Measurements from ENCODE around the gene KCNN3. TPM values are rescaled to one million over a fixed set of nuclear protein-coding genes. Genes with fewer than 3 reads are reported as not detected.
A peak's percentile ranks its signal among the peaks of the same experiment; 100 is the strongest.

The KCNN3 gene
- total RNA-seq, 4 donors from 2014 or later = 5.0 to 30.0 (median 20.8) TPM

DNA sequence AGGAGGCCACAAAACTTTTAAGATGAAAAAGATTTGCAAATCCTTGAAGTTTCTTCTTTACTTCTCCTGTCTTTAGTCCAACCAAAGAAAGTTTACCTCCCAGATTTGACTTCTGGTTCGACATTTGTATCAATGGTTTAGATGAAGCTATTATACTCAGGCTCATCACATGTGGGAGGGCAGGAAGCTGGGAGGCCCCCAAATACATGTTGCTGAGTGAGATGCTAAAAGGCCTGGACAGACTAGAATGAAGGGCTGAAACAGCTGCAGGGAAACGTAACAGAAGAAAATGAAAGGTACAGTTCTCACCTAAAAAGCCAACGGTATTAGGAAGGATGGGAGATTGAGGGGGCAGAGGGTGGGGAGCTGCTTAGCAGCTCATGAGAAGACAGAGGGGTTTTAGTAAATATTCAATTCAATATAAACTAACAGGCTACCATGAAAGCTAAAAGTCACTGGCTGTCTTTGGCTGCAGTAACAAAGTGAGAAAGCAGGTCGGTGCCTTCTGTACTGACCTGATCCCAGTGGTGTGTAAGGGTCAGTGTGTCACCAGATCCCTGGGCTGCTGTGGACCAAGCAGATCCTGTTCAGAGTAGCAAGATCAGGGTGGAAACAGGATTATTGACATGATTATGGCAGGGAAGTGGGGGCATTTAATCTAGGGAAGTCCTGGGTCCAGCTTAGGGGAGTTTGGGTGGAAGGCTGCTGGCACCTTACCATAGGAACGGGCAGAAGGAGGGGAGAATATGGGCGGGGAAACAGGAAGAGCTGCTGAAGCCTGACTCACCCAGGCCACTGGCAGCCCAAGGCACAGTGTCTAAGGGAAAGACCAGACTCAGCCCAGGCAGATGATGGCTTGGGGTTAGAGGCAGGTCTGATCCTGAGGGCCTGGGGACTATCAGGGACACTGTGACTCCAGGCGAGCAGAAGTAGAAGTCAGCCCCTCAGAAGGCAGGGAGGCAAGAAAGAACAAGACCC, 60.4 kb downstream of the KCNN3 start:
- Histone ChIP-seq H3K27ac (peak overlapping the region; percentile 81 to 92 (median 85)), H3K9me3 (no peaks in the 10 kb centered on the region), H3K36me3 (no peaks in the 10 kb centered on the region), H3K4me3 (peak overlapping the region in 1 of 4 donors; percentile 23), H3K4me1 (peaks cover 45 to 51% of the 10 kb centered on the region in 2 donors), H3K27me3 (no peaks in the 10 kb centered on the region)
- no peak for TF ChIP-seq POLR2A (IDR thresholded peaks at IDR 0.05)
- TF ChIP-seq, protein P1, sequence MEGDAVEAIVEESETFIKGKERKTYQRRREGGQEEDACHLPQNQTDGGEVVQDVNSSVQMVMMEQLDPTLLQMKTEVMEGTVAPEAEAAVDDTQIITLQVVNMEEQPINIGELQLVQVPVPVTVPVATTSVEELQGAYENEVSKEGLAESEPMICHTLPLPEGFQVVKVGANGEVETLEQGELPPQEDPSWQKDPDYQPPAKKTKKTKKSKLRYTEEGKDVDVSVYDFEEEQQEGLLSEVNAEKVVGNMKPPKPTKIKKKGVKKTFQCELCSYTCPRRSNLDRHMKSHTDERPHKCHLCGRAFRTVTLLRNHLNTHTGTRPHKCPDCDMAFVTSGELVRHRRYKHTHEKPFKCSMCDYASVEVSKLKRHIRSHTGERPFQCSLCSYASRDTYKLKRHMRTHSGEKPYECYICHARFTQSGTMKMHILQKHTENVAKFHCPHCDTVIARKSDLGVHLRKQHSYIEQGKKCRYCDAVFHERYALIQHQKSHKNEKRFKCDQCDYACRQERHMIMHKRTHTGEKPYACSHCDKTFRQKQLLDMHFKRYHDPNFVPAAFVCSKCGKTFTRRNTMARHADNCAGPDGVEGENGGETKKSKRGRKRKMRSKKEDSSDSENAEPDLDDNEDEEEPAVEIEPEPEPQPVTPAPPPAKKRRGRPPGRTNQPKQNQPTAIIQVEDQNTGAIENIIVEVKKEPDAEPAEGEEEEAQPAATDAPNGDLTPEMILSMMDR (IDR thresholded peaks at IDR 0.05 in 4 of 5, conservative IDR thresholded peaks at IDR 0.05 in 1 of 5) = no peak
- in situ Hi-C loops (cut with MboI; ENCODE audit: low sequenced_read_pairs in 4 of 4) (no loop called here), intact Hi-C loops (cut with DNase I; ENCODE audit: low total_unique reads) (loop anchor here (1.0 to 2.0 kb wide), 3 partner anchors 28 to 61 kb away; partner anchors contain the start of gene KCNN3)
- DNase-seq (peak; percentile 23 to 63), ATAC-seq (peak; percentile 63 to 64)

DNA sequence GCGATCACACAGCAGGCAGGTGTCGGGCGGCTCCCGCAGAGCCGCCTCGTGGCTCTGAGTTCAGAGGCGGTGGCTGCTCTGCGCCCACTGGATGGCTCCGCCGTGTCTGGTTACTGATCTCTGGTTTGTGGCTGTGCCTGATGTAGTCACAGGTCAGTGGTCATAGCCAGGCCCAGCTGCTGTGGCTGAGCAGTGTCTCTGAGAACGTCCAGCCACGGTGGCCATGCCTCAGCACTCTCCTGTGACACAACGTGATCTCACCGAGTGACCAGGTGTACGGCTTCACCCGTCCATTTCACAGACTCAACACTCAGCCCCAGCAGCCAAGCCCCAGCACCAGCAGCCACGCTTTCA, 61.2 kb downstream of the KCNN3 start:
- Histone ChIP-seq H3K27me3 (no peaks in the 10 kb centered on the region), H3K27ac (peak overlapping the region; percentile 81 to 92 (median 85)), H3K9me3 (no peaks in the 10 kb centered on the region), H3K4me3 (peak overlapping the region; percentile 14 to 32 (median 26)), H3K36me3 (no peaks in the 10 kb centered on the region), H3K4me1 (peaks cover 41 to 50% of the 10 kb centered on the region in 2 donors)
- intact Hi-C loops (cut with DNase I; ENCODE audit: low total_unique reads) = loop anchor here (1.0 to 2.0 kb wide), 3 partner anchors 28 to 62 kb away; partner anchors contain the start of gene KCNN3
- in situ Hi-C loops (cut with MboI; ENCODE audit: low sequenced_read_pairs in 4 of 4) = no loop called here
- ATAC-seq = peak; percentile 83 to 87
- TF ChIP-seq, protein P1 (IDR thresholded peaks at IDR 0.05 in 4 of 5, conservative IDR thresholded peaks at IDR 0.05 in 1 of 5) = no peak
- TF ChIP-seq POLR2A (IDR thresholded peaks at IDR 0.05) = peak; percentile 69 to 83
- DNase-seq = peak; percentile 88 to 92

DNA sequence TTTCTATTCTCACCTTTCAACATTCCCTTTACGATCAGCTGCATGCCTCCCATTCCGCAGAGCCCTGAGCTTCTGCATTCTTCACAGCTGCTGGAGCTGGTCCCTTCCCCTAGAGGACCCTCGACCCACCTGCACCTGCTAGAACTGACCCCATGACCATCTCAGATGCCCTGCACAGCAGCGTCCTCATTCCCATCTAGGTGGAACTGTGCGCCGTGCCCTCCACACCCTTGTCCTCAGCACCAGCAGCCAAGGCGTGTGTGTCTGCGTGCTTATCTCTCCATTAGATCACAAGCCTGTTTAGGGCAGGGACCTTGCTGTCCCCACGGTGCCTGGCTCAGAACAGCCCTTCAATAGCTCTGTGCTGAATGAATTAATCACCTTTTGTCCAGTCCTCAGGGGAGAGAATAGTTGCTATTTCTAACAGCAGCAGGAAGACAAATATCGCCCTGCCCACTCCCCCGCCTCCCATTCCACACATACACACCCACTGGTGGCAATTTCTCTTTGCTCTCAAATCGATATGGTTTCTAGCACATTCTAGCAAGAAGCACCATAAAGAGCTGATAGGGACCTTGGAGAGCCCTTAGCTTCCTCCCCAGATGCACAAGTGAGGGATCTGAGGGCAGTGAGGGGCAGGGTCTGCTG, 61.7 kb downstream of the KCNN3 start:
- DNase-seq = peak; percentile 29
- H3K27ac ChIP-seq = peak overlapping the region; percentile 81 to 92 (median 85)
- H3K36me3 ChIP-seq = no peaks in the 10 kb centered on the region
- peaks cover 36 to 47% of the 10 kb centered on the region in 2 donors for H3K4me1 ChIP-seq
- H3K4me3 ChIP-seq = peak overlapping the region; percentile 14 to 32 (median 26)
- no peak for TF ChIP-seq POLR2A (IDR thresholded peaks at IDR 0.05)
- TF ChIP-seq, protein P1 (IDR thresholded peaks at IDR 0.05 in 4 of 5, conservative IDR thresholded peaks at IDR 0.05 in 1 of 5) = no peak
- H3K9me3 ChIP-seq = no peaks in the 10 kb centered on the region
- in situ Hi-C loops (cut with MboI; ENCODE audit: low sequenced_read_pairs in 4 of 4) (no loop called here), intact Hi-C loops (cut with DNase I; ENCODE audit: low total_unique reads) (loop anchor here (2.0 kb wide), 2 partner anchors 54 to 62 kb away; partner anchors contain the start of gene KCNN3)
- no peaks in the 10 kb centered on the region for H3K27me3 ChIP-seq
- ATAC-seq = peak; percentile 20 to 43

DNA sequence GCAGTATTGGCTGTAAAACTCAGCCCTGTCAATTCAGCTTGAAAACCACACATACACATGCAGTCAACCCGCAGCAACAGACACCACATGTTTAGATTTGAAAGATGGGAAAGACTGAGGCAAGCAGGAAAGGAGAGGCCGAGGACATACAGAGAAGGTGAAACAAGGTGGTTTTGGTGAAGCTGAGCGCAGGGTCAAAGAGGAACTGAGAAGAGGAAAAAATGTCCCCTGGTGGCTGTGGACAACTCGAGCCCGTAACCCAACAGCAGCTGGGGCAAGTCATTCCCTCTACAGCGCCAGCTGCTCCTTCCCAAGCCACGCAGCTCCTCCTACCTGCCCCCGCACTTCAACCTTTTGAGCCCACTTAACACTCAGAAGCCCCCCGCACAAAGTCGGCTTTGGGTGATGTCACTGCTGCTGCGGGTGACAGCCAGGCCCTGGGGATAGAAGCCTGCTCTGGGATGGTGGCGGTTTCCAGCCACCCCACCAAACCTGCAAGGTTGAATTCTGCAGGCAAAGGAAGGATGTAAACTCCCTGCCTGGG, 63.0 kb downstream of the KCNN3 start:
- DNase-seq = no peak
- intact Hi-C loops (cut with DNase I; ENCODE audit: low total_unique reads) = no loop called here
- Histone ChIP-seq H3K4me3 (no peak overlapping the region), H3K27ac (peak overlapping the region in 3 of 4 donors; percentile 6 to 92 (median 87)), H3K27me3 (no peaks in the 10 kb centered on the region), H3K36me3 (no peaks in the 10 kb centered on the region), H3K4me1 (peaks cover 36 to 55% of the 10 kb centered on the region in 2 donors), H3K9me3 (no peaks in the 10 kb centered on the region)
- ATAC-seq = no peak
- in situ Hi-C loops (cut with MboI; ENCODE audit: low sequenced_read_pairs in 4 of 4) = no loop called here
- TF ChIP-seq, protein P1 (IDR thresholded peaks at IDR 0.05 in 4 of 5, conservative IDR thresholded peaks at IDR 0.05 in 1 of 5) = no peak
- no peak for TF ChIP-seq POLR2A (IDR thresholded peaks at IDR 0.05)
